GM23338 (cell line): Measurements from ENCODE around the gene LARGE1. TPM values are rescaled to one million over a fixed set of nuclear protein-coding genes. Genes with fewer than 3 reads are reported as not detected.

Experiments used
- ATAC-seq: fragments of 200-7000 bp; cut with Tn5 transposase; 3 replicates; pipeline ENCODE4 v1.9.1; 2020
- DNase-seq: peaks from one replicate; pipeline ENCODE4 v3.0.0-alpha.2; 2015; ENCODE audit warnings: low spot score
- H2AFZ ChIP-seq: fragments of 200-600 bp; sonication (generic); 2 replicates; pipeline ENCODE4 v1.8.0; 2016; ENCODE audit warnings: antibody characterized with exemption, mild to moderate bottlenecking, moderate library complexity
- H3F3A ChIP-seq: fragments of 200-600 bp; sonication (generic); replicated peaks from 2 replicates; pipeline ENCODE4 v1.8.0; 2017; ENCODE audit warnings: antibody characterized with exemption, mixed run types, low read depth
- H3K27ac ChIP-seq: fragments of 200-600 bp; sonication (generic); 2 replicates; pipeline ENCODE4 v1.6.1; 2016; ENCODE audit warnings: low read depth
- H3K27me3 ChIP-seq: fragments of 200-600 bp; sonication (generic); 2 replicates; pipeline ENCODE4 v1.8.0; 2016; ENCODE audit warnings: mild to moderate bottlenecking, mixed run types, moderate library complexity; ENCODE audit not compliant: insufficient read depth
- H3K36me3 ChIP-seq: fragments of 200-600 bp; sonication (generic); 2 replicates; pipeline ENCODE4 v1.8.0; 2016; ENCODE audit warnings: mild to moderate bottlenecking; ENCODE audit not compliant: insufficient read depth
- H3K4me1 ChIP-seq: fragments of 200-600 bp; sonication (generic); 2 replicates; pipeline ENCODE4 v1.8.0; 2016; ENCODE audit warnings: mild to moderate bottlenecking, moderate library complexity; ENCODE audit not compliant: insufficient read depth
- H3K4me2 ChIP-seq: fragments of 200-600 bp; sonication (generic); 2 replicates; pipeline ENCODE4 v1.7.1; 2017; ENCODE audit warnings: mixed run types
- H3K4me3 ChIP-seq: fragments of 200-600 bp; sonication (generic); 2 replicates; pipeline ENCODE4 v1.6.1; 2016; ENCODE audit warnings: mixed run types
- H3K79me2 ChIP-seq: fragments of 200-600 bp; sonication (generic); replicated peaks from 2 replicates; pipeline ENCODE4 v1.8.0; 2017; ENCODE audit warnings: mild to moderate bottlenecking; ENCODE audit not compliant: insufficient read depth
- H3K9me2 ChIP-seq: fragments of 200-600 bp; sonication (generic); 2 replicates; pipeline ENCODE4 v1.8.0; 2017; ENCODE audit not compliant: insufficient read depth
- H4K20me1 ChIP-seq: fragments of 200-600 bp; sonication (generic); replicated peaks from 2 replicates; pipeline ENCODE4 v1.8.0; 2017; ENCODE audit warnings: mild to moderate bottlenecking; ENCODE audit not compliant: insufficient read depth
- H3K27ac Mint-ChIP-seq: 2 replicates; pipeline ENCODE4 v1.8.0; 2020; ENCODE audit warnings: inconsistent platforms, mild to moderate bottlenecking, moderate library complexity, mixed read lengths
- H3K27me3 Mint-ChIP-seq: 3 replicates; pipeline ENCODE4 v1.8.0; 2022; ENCODE audit warnings: low read depth, mild to moderate bottlenecking, moderate library complexity, mixed read lengths, inconsistent platforms; ENCODE audit not compliant: insufficient read depth, poor library complexity
- H3K36me3 Mint-ChIP-seq: 3 replicates; pipeline ENCODE4 v1.8.0; 2021; ENCODE audit warnings: low read depth, mild to moderate bottlenecking, inconsistent platforms, moderate library complexity, mixed read lengths
- H3K4me1 Mint-ChIP-seq: 3 replicates; pipeline ENCODE4 v1.8.0; 2020; ENCODE audit warnings: mild to moderate bottlenecking, inconsistent platforms, mixed read lengths
- H3K4me3 Mint-ChIP-seq: 3 replicates; pipeline ENCODE4 v1.8.0; 2021; ENCODE audit warnings: moderate library complexity, mild to moderate bottlenecking, inconsistent platforms, mixed read lengths
- H3K9me3 Mint-ChIP-seq: 3 replicates; pipeline ENCODE4 v1.8.0; 2020; ENCODE audit warnings: moderate library complexity, mild to moderate bottlenecking, inconsistent platforms, mixed read lengths
- EZH2 ChIP-seq: fragments of 200-600 bp; sonication (generic); IDR thresholded peaks from one replicate; pipeline ENCODE4 v1.8.0; 2017; ENCODE audit warnings: antibody characterized with exemption, mild to moderate bottlenecking, low read depth; ENCODE audit not compliant: unreplicated experiment
- EZH2phosphoT487 ChIP-seq: fragments of 200-600 bp; sonication (generic); IDR thresholded peaks from one replicate; pipeline ENCODE4 v1.8.1; 2018; ENCODE audit warnings: antibody characterized with exemption; ENCODE audit not compliant: unreplicated experiment
- POLR2AphosphoS5 ChIP-seq: IDR thresholded peaks from 2 replicates; pipeline ENCODE4 v1.6.1; 2016; ENCODE audit warnings: antibody characterized with exemption, low read depth
- ZNF114 ChIP-seq: fragments of 250-450 bp; sonication (Bioruptor Pico); IDR thresholded peaks from 2 replicates; pipeline ENCODE4 v1.5.0; 2020; ENCODE audit warnings: mild to moderate bottlenecking, moderate library complexity
- ZNF331 ChIP-seq: fragments of 250-450 bp; sonication (Bioruptor Pico); IDR thresholded peaks from 2 replicates; pipeline ENCODE4 v1.5.0; 2020; ENCODE audit warnings: low read depth, mild to moderate bottlenecking, moderate library complexity
- polyA plus RNA-seq: library from polyadenylated mRNA; unstranded; fragments of >200 nt; fragmentation: Nextera tagmentation; extraction: Ambion mirVana; gene quantifications from 2 replicates; pipeline ENCODE4 v1.2.1, GENCODE V29; 2016
- total RNA-seq: library from RNA; depleted of rRNA; stranded (reverse); fragments of >200 nt; shearing (Covaris generic); gene quantifications from 2 replicates; pipeline ENCODE4 v1.2.3, GENCODE V29; 2014
- TF ChIP-seq, protein P1 (sequence below), 2 experiments: fragments of 200-600 bp in 1 of 2; sonication (generic) in 1 of 2; conservative IDR thresholded peaks; 2 replicates each; pipeline versions ENCODE4 v1.5.1 to v1.6.1; 2016 to 2017; ENCODE audit warnings: antibody characterized with exemption in 2 of 2, low read depth in 2 of 2, mild to moderate bottlenecking in 2 of 2, moderate library complexity in 1 of 2
- TF ChIP-seq, protein P2 (sequence below): IDR thresholded peaks from one replicate; pipeline ENCODE4 v1.6.1; 2018; ENCODE audit warnings: antibody characterized with exemption; ENCODE audit not compliant: unreplicated experiment

The LARGE1 gene
- total and polyA plus RNA-seq, 2 experiments from 2014 or later: 12.8 to 75.6 TPM

DNA sequence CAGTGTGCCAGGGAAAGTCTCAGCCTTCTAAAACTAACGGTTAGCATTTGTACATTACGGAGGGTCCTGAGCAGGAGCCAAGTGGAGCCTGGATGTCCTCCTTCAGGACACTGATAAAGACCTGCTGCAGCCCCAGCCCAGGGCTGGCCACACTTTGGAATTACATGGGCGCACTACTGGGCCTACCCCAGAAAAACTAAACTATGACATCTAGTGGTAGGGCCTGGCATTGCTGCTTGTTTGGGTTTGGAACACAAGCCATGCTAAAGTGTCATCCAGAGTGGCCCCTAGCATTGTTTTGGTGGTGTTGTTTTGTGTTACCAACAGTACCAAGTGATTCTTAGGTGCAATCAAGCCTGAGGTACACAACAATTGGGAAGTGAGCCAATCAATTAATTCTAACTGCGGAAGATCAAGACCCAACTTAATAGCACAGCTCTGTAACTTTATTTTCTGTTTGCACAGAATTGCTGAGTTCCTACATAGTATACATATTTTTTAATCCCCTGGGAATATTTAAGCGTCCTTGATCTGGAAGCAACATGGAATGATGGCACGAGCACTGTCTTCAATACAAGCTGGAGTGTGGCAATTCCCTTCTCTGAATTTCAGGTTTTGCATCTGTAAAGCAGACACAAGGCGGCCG lies 340.7 kb downstream of the LARGE1 start:
- H3K4me2 ChIP-seq: no peak overlapping the region
- no peaks in the 10 kb centered on the region for H3F3A ChIP-seq
- H3K36me3 ChIP-seq: no peaks in the 10 kb centered on the region
- peaks cover 4% of the 10 kb centered on the region; the same call in 1 of the 2 replicates for H3K9me2 ChIP-seq
- peaks cover 18% of the 10 kb centered on the region for H3K79me2 ChIP-seq
- no peak overlapping the region for H3K27ac ChIP-seq
- no peaks in the 10 kb centered on the region for H3K27me3 ChIP-seq
- TF ChIP-seq ZNF114 (CRISPR knock-in tag): no peak
- TF ChIP-seq, protein P1, sequence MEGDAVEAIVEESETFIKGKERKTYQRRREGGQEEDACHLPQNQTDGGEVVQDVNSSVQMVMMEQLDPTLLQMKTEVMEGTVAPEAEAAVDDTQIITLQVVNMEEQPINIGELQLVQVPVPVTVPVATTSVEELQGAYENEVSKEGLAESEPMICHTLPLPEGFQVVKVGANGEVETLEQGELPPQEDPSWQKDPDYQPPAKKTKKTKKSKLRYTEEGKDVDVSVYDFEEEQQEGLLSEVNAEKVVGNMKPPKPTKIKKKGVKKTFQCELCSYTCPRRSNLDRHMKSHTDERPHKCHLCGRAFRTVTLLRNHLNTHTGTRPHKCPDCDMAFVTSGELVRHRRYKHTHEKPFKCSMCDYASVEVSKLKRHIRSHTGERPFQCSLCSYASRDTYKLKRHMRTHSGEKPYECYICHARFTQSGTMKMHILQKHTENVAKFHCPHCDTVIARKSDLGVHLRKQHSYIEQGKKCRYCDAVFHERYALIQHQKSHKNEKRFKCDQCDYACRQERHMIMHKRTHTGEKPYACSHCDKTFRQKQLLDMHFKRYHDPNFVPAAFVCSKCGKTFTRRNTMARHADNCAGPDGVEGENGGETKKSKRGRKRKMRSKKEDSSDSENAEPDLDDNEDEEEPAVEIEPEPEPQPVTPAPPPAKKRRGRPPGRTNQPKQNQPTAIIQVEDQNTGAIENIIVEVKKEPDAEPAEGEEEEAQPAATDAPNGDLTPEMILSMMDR (conservative IDR thresholded peaks at IDR 0.05; ENCODE audit: low read depth in 2 of 2): peak; percentile 89 to 92
- Mint-ChIP-seq H3K4me3 (no peak overlapping the region), H3K9me3 (no peaks in the 10 kb centered on the region), H3K27ac (peak overlapping the region; percentile 75; the same call in 1 of the 2 replicates), H3K4me1 (peaks cover 11% of the 10 kb centered on the region; the same call in 2 of the 3 replicates), H3K36me3 (no peaks in the 10 kb centered on the region), H3K27me3 (peaks cover 5% of the 10 kb centered on the region)
- DNase-seq: peak; percentile 91
- H3K4me1 ChIP-seq: no peaks in the 10 kb centered on the region
- no peak overlapping the region for H3K4me3 ChIP-seq
- H2AFZ ChIP-seq: no peak overlapping the region
- H4K20me1 ChIP-seq: peaks cover 13% of the 10 kb centered on the region; the same call in 1 of the 2 replicates
- peak; percentile 97 for ATAC-seq

DNA sequence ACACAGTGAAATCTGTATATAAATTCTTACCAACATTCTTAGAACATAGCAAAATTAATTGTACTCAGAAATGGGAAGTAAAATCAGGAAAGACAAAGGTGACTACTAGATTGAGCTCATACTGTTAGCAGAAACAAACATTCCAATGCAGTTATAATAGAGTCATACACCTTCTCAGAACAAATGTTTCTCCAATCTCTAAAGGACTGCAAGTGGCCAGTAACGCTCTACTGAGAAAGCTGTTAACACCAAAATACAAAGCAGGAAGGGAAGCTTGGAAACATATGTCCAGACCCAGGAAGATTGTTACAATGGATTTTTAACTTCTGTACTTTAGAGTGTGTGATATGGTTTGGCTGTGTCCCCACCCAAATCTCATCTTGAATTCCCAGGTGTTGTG lies 341.5 kb downstream of the LARGE1 start:
- H3K4me3 ChIP-seq: no peak overlapping the region
- H3K9me3 Mint-ChIP-seq: no peaks in the 10 kb centered on the region
- ATAC-seq: no peak
- peaks cover 15% of the 10 kb centered on the region for H4K20me1 ChIP-seq
- H2AFZ ChIP-seq: no peak overlapping the region
- H3K27ac ChIP-seq: no peak overlapping the region
- no peaks in the 10 kb centered on the region for H3K36me3 ChIP-seq
- no peaks in the 10 kb centered on the region for H3K36me3 Mint-ChIP-seq
- peaks cover 18% of the 10 kb centered on the region for H3K79me2 ChIP-seq
- no peaks in the 10 kb centered on the region for H3K4me1 ChIP-seq
- H3K4me1 Mint-ChIP-seq: peaks cover 11% of the 10 kb centered on the region; the same call in 2 of the 3 replicates
- DNase-seq: no peak
- H3F3A ChIP-seq: no peaks in the 10 kb centered on the region
- no peak overlapping the region for H3K4me3 Mint-ChIP-seq
- no peak overlapping the region for H3K27ac Mint-ChIP-seq
- H3K27me3 Mint-ChIP-seq: peaks cover 5% of the 10 kb centered on the region
- H3K27me3 ChIP-seq: no peaks in the 10 kb centered on the region
- H3K4me2 ChIP-seq: no peak overlapping the region
- peaks cover 4% of the 10 kb centered on the region; the same call in 1 of the 2 replicates for H3K9me2 ChIP-seq
- TF ChIP-seq ZNF331 (CRISPR knock-in tag) (no peak), EZH2 (no peak), POLR2AphosphoS5 (no peak), EZH2phosphoT487 (no peak), ZNF114 (CRISPR knock-in tag) (no peak)
- TF ChIP-seq, protein P2, sequence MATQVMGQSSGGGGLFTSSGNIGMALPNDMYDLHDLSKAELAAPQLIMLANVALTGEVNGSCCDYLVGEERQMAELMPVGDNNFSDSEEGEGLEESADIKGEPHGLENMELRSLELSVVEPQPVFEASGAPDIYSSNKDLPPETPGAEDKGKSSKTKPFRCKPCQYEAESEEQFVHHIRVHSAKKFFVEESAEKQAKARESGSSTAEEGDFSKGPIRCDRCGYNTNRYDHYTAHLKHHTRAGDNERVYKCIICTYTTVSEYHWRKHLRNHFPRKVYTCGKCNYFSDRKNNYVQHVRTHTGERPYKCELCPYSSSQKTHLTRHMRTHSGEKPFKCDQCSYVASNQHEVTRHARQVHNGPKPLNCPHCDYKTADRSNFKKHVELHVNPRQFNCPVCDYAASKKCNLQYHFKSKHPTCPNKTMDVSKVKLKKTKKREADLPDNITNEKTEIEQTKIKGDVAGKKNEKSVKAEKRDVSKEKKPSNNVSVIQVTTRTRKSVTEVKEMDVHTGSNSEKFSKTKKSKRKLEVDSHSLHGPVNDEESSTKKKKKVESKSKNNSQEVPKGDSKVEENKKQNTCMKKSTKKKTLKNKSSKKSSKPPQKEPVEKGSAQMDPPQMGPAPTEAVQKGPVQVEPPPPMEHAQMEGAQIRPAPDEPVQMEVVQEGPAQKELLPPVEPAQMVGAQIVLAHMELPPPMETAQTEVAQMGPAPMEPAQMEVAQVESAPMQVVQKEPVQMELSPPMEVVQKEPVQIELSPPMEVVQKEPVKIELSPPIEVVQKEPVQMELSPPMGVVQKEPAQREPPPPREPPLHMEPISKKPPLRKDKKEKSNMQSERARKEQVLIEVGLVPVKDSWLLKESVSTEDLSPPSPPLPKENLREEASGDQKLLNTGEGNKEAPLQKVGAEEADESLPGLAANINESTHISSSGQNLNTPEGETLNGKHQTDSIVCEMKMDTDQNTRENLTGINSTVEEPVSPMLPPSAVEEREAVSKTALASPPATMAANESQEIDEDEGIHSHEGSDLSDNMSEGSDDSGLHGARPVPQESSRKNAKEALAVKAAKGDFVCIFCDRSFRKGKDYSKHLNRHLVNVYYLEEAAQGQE: no peak
- TF ChIP-seq, protein P1 (conservative IDR thresholded peaks at IDR 0.05; ENCODE audit: low read depth in 2 of 2): no peak
